UCSD-AML1 (cell line): ENCODE results near the gene STC2.

Experiments
- DNase-seq: peaks from one replicate; lab custom pipeline; 2025; ENCODE audit not compliant: unreplicated experiment; lab: John Stamatoyannopoulos, UW

STC2 gene

GRCh38 chr5:173329491-173330337, 1.5 kb upstream of the STC2 start:
- no peak for DNase-seq

GRCh38 chr5:173328844-173329490, 753 bp upstream of the STC2 start:
- no peak for DNase-seq

- DNase-seq = no peak
Measured at GRCh38 chr5:173327084-173327947, 898 bp downstream of the STC2 start.

GRCh38 chr5:173326501-173326960, 1.7 kb downstream of the STC2 start:
- peak; percentile 28 for DNase-seq

GRCh38 chr5:173325091-173325698, 3.0 kb downstream of the STC2 start:
- DNase-seq = no peak

- peak; percentile 59 for DNase-seq
Measured at GRCh38 chr5:173324115-173325001, 3.9 kb downstream of the STC2 start.

DNA sequence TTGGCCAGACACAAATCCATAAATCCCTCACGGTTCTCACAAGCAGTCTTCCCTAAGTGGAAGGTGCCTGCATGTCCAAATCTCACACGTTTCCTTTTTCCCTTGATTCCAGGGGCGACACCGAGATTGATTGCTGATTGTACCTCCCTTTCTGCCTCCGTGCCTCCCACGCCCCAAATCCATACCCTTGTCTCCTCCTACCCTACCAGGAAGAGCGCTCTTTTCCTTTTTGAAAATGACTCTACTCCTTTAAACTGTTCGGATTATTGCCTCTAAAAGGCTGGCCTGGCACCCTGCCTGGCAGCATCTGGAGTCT, 4.5 kb downstream of the STC2 start:
- DNase-seq = no peak

DNA sequence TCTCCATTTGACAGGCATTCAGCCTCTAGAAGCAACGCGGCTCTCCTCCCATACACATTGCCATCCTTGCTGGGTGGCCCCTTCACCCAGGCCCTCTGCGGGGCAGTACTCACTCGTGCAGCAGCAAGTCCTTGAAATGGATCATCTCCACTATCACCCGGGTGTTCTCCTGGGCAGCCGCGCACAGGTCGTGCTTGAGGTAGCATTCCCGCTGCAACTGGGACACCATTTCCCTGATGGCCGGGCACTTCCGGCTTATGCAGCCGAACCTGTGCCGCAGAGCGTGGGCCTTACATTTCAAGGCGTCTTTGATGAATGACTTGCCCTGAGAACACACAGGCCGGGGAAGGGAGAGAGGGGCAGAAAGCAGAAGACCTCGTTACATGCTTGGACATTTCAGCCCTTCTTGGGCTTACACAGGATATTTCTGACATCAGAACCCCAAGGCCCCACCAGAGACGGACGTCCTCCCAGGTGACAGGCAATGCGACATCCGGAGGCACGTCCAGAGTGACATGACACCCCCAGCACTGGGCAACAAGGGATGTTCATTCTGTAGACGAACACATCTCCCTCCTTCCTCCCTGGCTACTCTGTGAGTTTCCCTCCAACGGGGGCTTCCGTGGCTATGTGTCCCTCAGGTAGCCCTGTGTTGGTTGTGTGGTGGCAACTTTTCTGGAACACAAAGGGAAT, 5.0 kb downstream of the STC2 start:
- no peak for DNase-seq

DNA sequence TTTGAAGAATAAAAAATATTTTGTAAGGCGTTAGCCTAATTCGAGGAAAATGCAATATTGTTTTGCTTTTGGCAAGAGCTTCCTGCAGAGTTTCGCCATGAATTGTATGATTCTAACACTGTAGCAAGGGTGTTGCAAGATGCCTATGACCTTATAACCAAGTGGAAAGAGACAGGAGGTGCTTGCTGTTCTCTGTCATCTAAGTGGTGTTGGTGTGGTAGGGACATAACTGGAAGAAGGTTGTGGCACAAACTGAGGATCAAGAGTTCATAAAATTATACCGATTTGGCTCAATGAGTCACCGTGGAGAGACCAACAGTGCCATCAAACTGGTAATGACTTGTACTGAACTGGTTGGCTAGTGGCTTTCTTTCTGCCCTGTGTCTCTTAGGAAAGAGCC, 6.3 kb downstream of the STC2 start:
- no peak for DNase-seq

GRCh38 chr5:173320259-173320658, 8.0 kb downstream of the STC2 start:
- no peak for DNase-seq

GRCh38 chr5:173319646-173320045, 8.6 kb downstream of the STC2 start:
- DNase-seq = no peak

- no peak for DNase-seq
Measured at GRCh38 chr5:173318881-173319620, 9.2 kb downstream of the STC2 start.

GRCh38 chr5:173318330-173318729, 9.9 kb downstream of the STC2 start:
- no peak for DNase-seq

DNA sequence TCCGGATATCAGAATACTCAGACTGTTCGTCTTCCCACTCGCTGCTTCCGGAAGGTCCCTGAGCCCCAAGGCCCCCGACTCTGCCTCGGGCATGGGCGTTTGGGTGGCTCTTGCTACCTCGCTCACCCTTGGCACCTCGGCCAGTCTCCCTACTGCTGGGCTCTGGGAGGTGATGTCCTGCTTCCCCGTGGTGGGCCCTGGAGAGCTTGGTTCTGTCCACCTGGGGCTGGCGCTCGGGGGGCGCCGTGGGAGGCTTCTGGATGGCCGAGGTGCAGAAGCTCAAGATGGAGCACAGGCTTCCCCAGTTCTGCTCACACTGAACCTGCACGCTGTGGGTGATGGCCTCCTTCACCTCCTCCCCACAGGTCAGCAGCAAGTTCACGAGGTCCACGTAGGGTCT, 10.4 kb downstream of the STC2 start:
- DNase-seq = no peak

- DNase-seq = no peak
Measured at GRCh38 chr5:173317091-173317730, 11.0 kb downstream of the STC2 start.

DNA sequence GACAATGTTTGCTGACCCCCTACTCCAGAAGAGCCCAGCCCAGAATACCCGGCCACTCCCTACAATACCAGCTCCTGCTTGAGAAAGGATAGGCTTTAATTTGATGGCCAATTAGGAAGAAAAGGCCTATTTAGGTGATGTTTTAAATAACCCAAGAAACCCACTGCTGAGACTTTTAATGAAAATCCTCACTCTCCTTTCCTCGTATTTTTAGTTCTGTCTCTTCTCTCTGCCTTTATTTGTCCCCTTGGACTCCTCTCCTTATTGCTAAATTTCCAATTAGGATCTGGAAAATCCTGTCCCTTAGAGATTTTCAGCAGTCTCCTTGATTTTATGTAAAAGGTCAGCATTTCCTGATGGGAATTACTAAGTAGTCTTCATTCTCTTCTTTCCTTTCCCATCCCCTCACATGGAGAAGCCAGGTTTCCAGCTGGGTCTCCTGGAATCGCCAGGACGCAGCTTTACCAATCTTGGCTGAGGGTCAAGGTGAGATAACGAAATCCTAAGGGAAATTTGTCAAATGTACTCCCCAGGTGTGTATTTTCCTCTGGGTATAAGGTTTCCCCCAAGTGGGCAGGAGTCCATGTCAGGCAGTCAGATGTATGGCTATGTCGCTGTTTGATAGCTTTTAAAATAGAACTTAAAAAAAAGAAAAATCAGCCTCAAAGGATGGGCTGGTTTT, 11.7 kb downstream of the STC2 start:
- DNase-seq = no peak

DNA sequence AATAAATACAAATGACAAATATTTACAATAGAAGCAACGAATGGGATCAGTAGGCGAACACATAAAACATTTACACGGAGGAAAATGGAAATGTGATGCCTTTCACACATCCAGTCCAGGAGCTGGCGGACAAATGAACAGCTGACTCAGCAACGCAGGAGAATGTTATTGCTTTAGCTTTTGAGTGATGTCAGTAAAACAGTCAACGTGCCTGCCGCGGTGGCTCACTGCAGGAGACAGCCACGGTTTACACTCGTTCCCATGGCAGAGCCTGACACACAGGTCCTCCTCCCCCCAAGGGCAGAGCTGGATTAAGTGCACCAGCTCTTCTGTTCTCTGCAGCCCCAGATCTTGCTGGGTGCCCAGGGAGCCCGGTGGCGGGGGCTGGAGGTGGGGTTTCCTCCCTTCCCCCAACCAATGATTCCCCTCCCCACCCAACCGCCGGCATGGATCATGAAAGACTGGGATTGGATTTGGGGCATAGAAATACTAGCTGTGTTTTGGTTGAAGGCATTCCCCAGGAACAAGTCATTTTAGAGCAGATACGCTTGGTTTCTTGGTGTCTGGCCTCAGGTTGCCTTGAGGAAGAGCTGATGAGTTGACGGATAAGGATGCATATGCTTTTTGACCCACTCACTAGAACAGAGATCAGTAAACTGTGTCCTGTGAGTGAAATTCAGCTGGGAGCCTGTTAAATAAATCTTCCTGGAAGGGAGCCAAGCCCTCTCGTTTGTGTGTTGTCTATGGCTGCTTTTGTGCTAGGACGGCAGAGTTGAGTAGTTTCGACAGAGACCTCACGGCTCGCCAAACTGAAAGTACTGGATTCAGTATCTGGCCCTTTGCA, 12.5 kb downstream of the STC2 start:
- no peak for DNase-seq
